Measurements from ENCODE around the gene GCHFR. TPM values are rescaled to one million over a fixed set of nuclear protein-coding genes. Genes with fewer than 3 reads are reported as not detected.

The GCHFR gene
- total and polyA plus RNA-seq, 2 experiments from 2014 or later = 97.2 to 213 TPM

- no peak for TF ChIP-seq EZH2 (IDR thresholded peaks at IDR 0.05; ENCODE audit: borderline replicate concordance)
- TF ChIP-seq CTCF (IDR thresholded peaks at IDR 0.05; ENCODE audit: poor library complexity) = no peak
- no peak for TF ChIP-seq EZH2phosphoT487 (IDR thresholded peaks at IDR 0.05; ENCODE audit: low read depth, severe bottlenecking, unreplicated experiment)
- H3K27ac ChIP-seq = no peak overlapping the region
Observed at GRCh38 chr15:40721701-40722100, 42.2 kb upstream of the GCHFR start.

GRCh38 chr15:40722354-40722753 is 41.5 kb upstream of the GCHFR start:
- Histone ChIP-seq H3K4me1 (ENCODE audit: insufficient read depth) (no peaks in the 10 kb centered on the region), H4K20me1 (ENCODE audit: insufficient read depth, poor library complexity, severe bottlenecking) (no peaks in the 10 kb centered on the region), H3K79me2 (no peaks in the 10 kb centered on the region), H3K9me2 (replicated peaks; ENCODE audit: insufficient read depth) (no peaks in the 10 kb centered on the region), H3K27ac (no peak overlapping the region), H3K27me3 (no peaks in the 10 kb centered on the region), H3K4me2 (no peak overlapping the region), H3K36me3 (replicated peaks; ENCODE audit: insufficient read depth, low read depth) (no peaks in the 10 kb centered on the region), H2AFZ (no peak overlapping the region), H3K9me3 (ENCODE audit: low read depth) (no peaks in the 10 kb centered on the region), H3K4me3 (no peak overlapping the region)
- TF ChIP-seq EZH2 (IDR thresholded peaks at IDR 0.05; ENCODE audit: borderline replicate concordance) = no peak
- DNase-seq (ENCODE audit: low spot score) = no peak
- 98% methylated on average over 4 of the region's 4 CpGs for WGBS (ENCODE audit: low lambda C conversion rate, missing lambda C conversion rate)

More at GRCh38 chr15:40721701-40722100, 42.2 kb upstream of the GCHFR start:
- Histone ChIP-seq H3K9me3 (ENCODE audit: low read depth) (no peaks in the 10 kb centered on the region), H3K4me3 (no peak overlapping the region), H3K4me1 (ENCODE audit: insufficient read depth) (no peaks in the 10 kb centered on the region), H3K27me3 (no peaks in the 10 kb centered on the region), H2AFZ (no peak overlapping the region), H3K4me2 (no peak overlapping the region), H3K36me3 (replicated peaks; ENCODE audit: insufficient read depth, low read depth) (no peaks in the 10 kb centered on the region), H3K79me2 (no peaks in the 10 kb centered on the region), H4K20me1 (ENCODE audit: insufficient read depth, poor library complexity, severe bottlenecking) (no peaks in the 10 kb centered on the region), H3K9me2 (replicated peaks; ENCODE audit: insufficient read depth) (no peaks in the 10 kb centered on the region)
- 100% methylated on average over 1 of the region's 1 CpG for WGBS (ENCODE audit: low lambda C conversion rate, missing lambda C conversion rate)
- no peak for DNase-seq (ENCODE audit: low spot score)

GRCh38 chr15:40722934-40723333 is 40.9 kb upstream of the GCHFR start:
- H3K36me3 ChIP-seq (replicated peaks; ENCODE audit: insufficient read depth, low read depth) = no peaks in the 10 kb centered on the region
- H3K9me2 ChIP-seq (replicated peaks; ENCODE audit: insufficient read depth) = no peaks in the 10 kb centered on the region
- WGBS (ENCODE audit: low lambda C conversion rate, missing lambda C conversion rate) = 91% methylated on average over 2 of the region's 2 CpGs
- no peak overlapping the region for H3K4me3 ChIP-seq
- TF ChIP-seq EZH2phosphoT487 (IDR thresholded peaks at IDR 0.05; ENCODE audit: low read depth, severe bottlenecking, unreplicated experiment) = no peak
- TF ChIP-seq EZH2 (IDR thresholded peaks at IDR 0.05; ENCODE audit: borderline replicate concordance) = no peak
- TF ChIP-seq CTCF (IDR thresholded peaks at IDR 0.05; ENCODE audit: poor library complexity) = no peak
- H3K9me3 ChIP-seq (ENCODE audit: low read depth) = no peaks in the 10 kb centered on the region
- H3K27ac ChIP-seq = no peak overlapping the region
- no peak for DNase-seq (ENCODE audit: low spot score)
- no peak overlapping the region for H2AFZ ChIP-seq
- H3K4me1 ChIP-seq (ENCODE audit: insufficient read depth) = no peaks in the 10 kb centered on the region
- no peaks in the 10 kb centered on the region for H3K79me2 ChIP-seq
- no peaks in the 10 kb centered on the region for H4K20me1 ChIP-seq (ENCODE audit: insufficient read depth, poor library complexity, severe bottlenecking)
- no peak overlapping the region for H3K4me2 ChIP-seq
- no peaks in the 10 kb centered on the region for H3K27me3 ChIP-seq

GRCh38 chr15:40723919-40724318 is 39.9 kb upstream of the GCHFR start:
- Histone ChIP-seq H3K4me3 (no peak overlapping the region), H3K9me3 (ENCODE audit: low read depth) (no peaks in the 10 kb centered on the region), H3K27ac (no peak overlapping the region), H4K20me1 (ENCODE audit: insufficient read depth, poor library complexity, severe bottlenecking) (no peaks in the 10 kb centered on the region), H3K27me3 (no peaks in the 10 kb centered on the region), H2AFZ (no peak overlapping the region), H3K79me2 (no peaks in the 10 kb centered on the region), H3K4me1 (ENCODE audit: insufficient read depth) (no peaks in the 10 kb centered on the region), H3K36me3 (replicated peaks; ENCODE audit: insufficient read depth, low read depth) (no peaks in the 10 kb centered on the region), H3K4me2 (no peak overlapping the region), H3K9me2 (replicated peaks; ENCODE audit: insufficient read depth) (no peaks in the 10 kb centered on the region)
- DNase-seq (ENCODE audit: low spot score) = no peak
- 93% methylated on average over 2 of the region's 2 CpGs for WGBS (ENCODE audit: low lambda C conversion rate, missing lambda C conversion rate)
- TF ChIP-seq CTCF (IDR thresholded peaks at IDR 0.05; ENCODE audit: poor library complexity) (no peak), EZH2 (IDR thresholded peaks at IDR 0.05; ENCODE audit: borderline replicate concordance) (no peak), EZH2phosphoT487 (IDR thresholded peaks at IDR 0.05; ENCODE audit: low read depth, severe bottlenecking, unreplicated experiment) (no peak)

Measured in hepatocyte (in vitro differentiated cells).